GM23338 (cell line): ENCODE measurements around the gene FAM53A. TPM values are rescaled to one million over a fixed set of nuclear protein-coding genes. Genes with fewer than 3 reads are reported as not detected.

Source experiments
- ATAC-seq: fragments of 200-7000 bp; cut with Tn5 transposase; 3 replicates; pipeline ENCODE4 v1.9.1; 2020
- DNase-seq: peaks from one replicate; pipeline ENCODE4 v3.0.0-alpha.2; 2015; ENCODE audit warnings: low spot score
- H2AFZ ChIP-seq: fragments of 200-600 bp; sonication (generic); 2 replicates; pipeline ENCODE4 v1.8.0; 2016; ENCODE audit warnings: antibody characterized with exemption, mild to moderate bottlenecking, moderate library complexity
- H3F3A ChIP-seq: fragments of 200-600 bp; sonication (generic); replicated peaks from 2 replicates; pipeline ENCODE4 v1.8.0; 2017; ENCODE audit warnings: antibody characterized with exemption, mixed run types, low read depth
- H3K27ac ChIP-seq: fragments of 200-600 bp; sonication (generic); 2 replicates; pipeline ENCODE4 v1.6.1; 2016; ENCODE audit warnings: low read depth
- H3K27me3 ChIP-seq: fragments of 200-600 bp; sonication (generic); 2 replicates; pipeline ENCODE4 v1.8.0; 2016; ENCODE audit warnings: mild to moderate bottlenecking, mixed run types, moderate library complexity; ENCODE audit not compliant: insufficient read depth
- H3K36me3 ChIP-seq: fragments of 200-600 bp; sonication (generic); 2 replicates; pipeline ENCODE4 v1.8.0; 2016; ENCODE audit warnings: mild to moderate bottlenecking; ENCODE audit not compliant: insufficient read depth
- H3K4me1 ChIP-seq: fragments of 200-600 bp; sonication (generic); 2 replicates; pipeline ENCODE4 v1.8.0; 2016; ENCODE audit warnings: mild to moderate bottlenecking, moderate library complexity; ENCODE audit not compliant: insufficient read depth
- H3K4me2 ChIP-seq: fragments of 200-600 bp; sonication (generic); 2 replicates; pipeline ENCODE4 v1.7.1; 2017; ENCODE audit warnings: mixed run types
- H3K4me3 ChIP-seq: fragments of 200-600 bp; sonication (generic); 2 replicates; pipeline ENCODE4 v1.6.1; 2016; ENCODE audit warnings: mixed run types
- H3K79me2 ChIP-seq: fragments of 200-600 bp; sonication (generic); replicated peaks from 2 replicates; pipeline ENCODE4 v1.8.0; 2017; ENCODE audit warnings: mild to moderate bottlenecking; ENCODE audit not compliant: insufficient read depth
- H3K9me2 ChIP-seq: fragments of 200-600 bp; sonication (generic); 2 replicates; pipeline ENCODE4 v1.8.0; 2017; ENCODE audit not compliant: insufficient read depth
- H4K20me1 ChIP-seq: fragments of 200-600 bp; sonication (generic); replicated peaks from 2 replicates; pipeline ENCODE4 v1.8.0; 2017; ENCODE audit warnings: mild to moderate bottlenecking; ENCODE audit not compliant: insufficient read depth
- H3K27ac Mint-ChIP-seq: 2 replicates; pipeline ENCODE4 v1.8.0; 2020; ENCODE audit warnings: inconsistent platforms, mild to moderate bottlenecking, moderate library complexity, mixed read lengths
- H3K27me3 Mint-ChIP-seq: 3 replicates; pipeline ENCODE4 v1.8.0; 2022; ENCODE audit warnings: low read depth, mild to moderate bottlenecking, moderate library complexity, mixed read lengths, inconsistent platforms; ENCODE audit not compliant: insufficient read depth, poor library complexity
- H3K36me3 Mint-ChIP-seq: 3 replicates; pipeline ENCODE4 v1.8.0; 2021; ENCODE audit warnings: low read depth, mild to moderate bottlenecking, inconsistent platforms, moderate library complexity, mixed read lengths
- H3K4me1 Mint-ChIP-seq: 3 replicates; pipeline ENCODE4 v1.8.0; 2020; ENCODE audit warnings: mild to moderate bottlenecking, inconsistent platforms, mixed read lengths
- H3K4me3 Mint-ChIP-seq: 3 replicates; pipeline ENCODE4 v1.8.0; 2021; ENCODE audit warnings: moderate library complexity, mild to moderate bottlenecking, inconsistent platforms, mixed read lengths
- H3K9me3 Mint-ChIP-seq: 3 replicates; pipeline ENCODE4 v1.8.0; 2020; ENCODE audit warnings: moderate library complexity, mild to moderate bottlenecking, inconsistent platforms, mixed read lengths
- CREB1 ChIP-seq: fragments of 250-450 bp; sonication (Bioruptor Pico); IDR thresholded peaks from 2 replicates; pipeline ENCODE4 v1.5.0; 2020; ENCODE audit warnings: low read depth, mild to moderate bottlenecking, moderate library complexity
- CTCF ChIP-seq, 2 experiments: fragments of 200-600 bp in 1 of 2; sonication (generic) in 1 of 2; conservative IDR thresholded peaks; 2 replicates each; pipeline versions ENCODE4 v1.5.1 to v1.6.1; 2016 to 2017; ENCODE audit warnings: antibody characterized with exemption in 2 of 2, low read depth in 2 of 2, mild to moderate bottlenecking in 2 of 2, moderate library complexity in 1 of 2
- EZH2 ChIP-seq: fragments of 200-600 bp; sonication (generic); IDR thresholded peaks from one replicate; pipeline ENCODE4 v1.8.0; 2017; ENCODE audit warnings: antibody characterized with exemption, mild to moderate bottlenecking, low read depth; ENCODE audit not compliant: unreplicated experiment
- EZH2phosphoT487 ChIP-seq: fragments of 200-600 bp; sonication (generic); IDR thresholded peaks from one replicate; pipeline ENCODE4 v1.8.1; 2018; ENCODE audit warnings: antibody characterized with exemption; ENCODE audit not compliant: unreplicated experiment
- JUNB ChIP-seq: IDR thresholded peaks from one replicate; pipeline ENCODE4 v1.6.1; 2016; ENCODE audit warnings: antibody characterized with exemption; ENCODE audit not compliant: unreplicated experiment
- NANOG ChIP-seq: IDR thresholded peaks from 2 replicates; pipeline ENCODE4 v1.6.1; 2016; ENCODE audit warnings: antibody characterized with exemption, borderline replicate concordance
- POLR2AphosphoS5 ChIP-seq: IDR thresholded peaks from 2 replicates; pipeline ENCODE4 v1.6.1; 2016; ENCODE audit warnings: antibody characterized with exemption, low read depth
- REST ChIP-seq: IDR thresholded peaks from one replicate; pipeline ENCODE4 v1.6.1; 2018; ENCODE audit warnings: antibody characterized with exemption; ENCODE audit not compliant: unreplicated experiment
- STAT1 ChIP-seq: IDR thresholded peaks from one replicate; pipeline ENCODE4 v1.6.1; 2016; ENCODE audit warnings: antibody characterized with exemption; ENCODE audit not compliant: unreplicated experiment
- ZNF114 ChIP-seq: fragments of 250-450 bp; sonication (Bioruptor Pico); IDR thresholded peaks from 2 replicates; pipeline ENCODE4 v1.5.0; 2020; ENCODE audit warnings: mild to moderate bottlenecking, moderate library complexity
- ZNF331 ChIP-seq: fragments of 250-450 bp; sonication (Bioruptor Pico); IDR thresholded peaks from 2 replicates; pipeline ENCODE4 v1.5.0; 2020; ENCODE audit warnings: low read depth, mild to moderate bottlenecking, moderate library complexity
- ZNF462 ChIP-seq: fragments of 250-450 bp; sonication (Bioruptor Pico); IDR thresholded peaks from 2 replicates; pipeline ENCODE4 v1.5.0; 2020; ENCODE audit warnings: mild to moderate bottlenecking, moderate library complexity
- polyA plus RNA-seq: library from polyadenylated mRNA; unstranded; fragments of >200 nt; fragmentation: Nextera tagmentation; extraction: Ambion mirVana; gene quantifications from 2 replicates; pipeline ENCODE4 v1.2.1, GENCODE V29; 2016
- total RNA-seq: library from RNA; depleted of rRNA; stranded (reverse); fragments of >200 nt; shearing (Covaris generic); gene quantifications from 2 replicates; pipeline ENCODE4 v1.2.3, GENCODE V29; 2014

The FAM53A gene
- total and polyA plus RNA-seq, 2 experiments from 2014 or later = 1.1 to 3.1 TPM

GRCh38 chr4:1610791-1611500 lies 73.2 kb downstream of the FAM53A start (continued):
- no peak for TF ChIP-seq EZH2phosphoT487

- Mint-ChIP-seq H3K36me3 (no peaks in the 10 kb centered on the region; the same call in 2 of the 3 replicates), H3K27me3 (peaks cover 8% of the 10 kb centered on the region)
- ATAC-seq = no peak
- no peak for TF ChIP-seq POLR2AphosphoS5
- no peak for TF ChIP-seq CTCF (conservative IDR thresholded peaks at IDR 0.05; ENCODE audit: low read depth in 2 of 2)
- TF ChIP-seq STAT1 = no peak
- no peak for TF ChIP-seq EZH2phosphoT487
- TF ChIP-seq NANOG = no peak
- TF ChIP-seq ZNF331 (CRISPR knock-in tag) = no peak
- no peak for TF ChIP-seq CREB1 (CRISPR knock-in tag)
- TF ChIP-seq EZH2 = no peak
- TF ChIP-seq REST = no peak
- no peak for TF ChIP-seq ZNF114 (CRISPR knock-in tag)
- no peak for TF ChIP-seq ZNF462 (CRISPR knock-in tag)
- TF ChIP-seq JUNB = no peak
Measured at GRCh38 chr4:1609901-1610790, 74.0 kb downstream of the FAM53A start.

More at GRCh38 chr4:1609901-1610790, 74.0 kb downstream of the FAM53A start:
- Histone ChIP-seq H3K79me2 (no peaks in the 10 kb centered on the region), H3F3A (no peaks in the 10 kb centered on the region), H3K4me2 (no peak overlapping the region), H3K36me3 (no peaks in the 10 kb centered on the region), H2AFZ (no peak overlapping the region), H3K4me3 (no peak overlapping the region), H3K27ac (no peak overlapping the region), H4K20me1 (no peaks in the 10 kb centered on the region), H3K9me2 (no peaks in the 10 kb centered on the region), H3K27me3 (no peaks in the 10 kb centered on the region), H3K4me1 (no peaks in the 10 kb centered on the region)
- DNase-seq = no peak
- no peak overlapping the region for H3K27ac Mint-ChIP-seq
- no peaks in the 10 kb centered on the region; the same call in 2 of the 3 replicates for H3K4me1 Mint-ChIP-seq
- H3K4me3 Mint-ChIP-seq = no peak overlapping the region
- H3K9me3 Mint-ChIP-seq = no peaks in the 10 kb centered on the region
